NCI-H146 (cell line): ENCODE data around the gene ADGRG3.
"Not testable (repeated sequence)": the region's sequence is repeated elsewhere in the genome, so short reads cannot be mapped to it uniquely, and the experiment has no call there.

Source experiments
- DNase-seq: peaks from one replicate; lab custom pipeline; 2025; lab: John Stamatoyannopoulos, UW

The ADGRG3 gene

GRCh38 chr16:57663917-57664661 lies 4.0 kb upstream of the ADGRG3 start:
- DNase-seq, result no peak

- DNase-seq, result no peak
Measured at GRCh38 chr16:57664662-57665025, 3.5 kb upstream of the ADGRG3 start.

- DNase-seq, result no peak
Measured at GRCh38 chr16:57665541-57665940, 2.6 kb upstream of the ADGRG3 start.

GRCh38 chr16:57666353-57667047 lies 1.6 kb upstream of the ADGRG3 start:
- no peak for DNase-seq

GRCh38 chr16:57667048-57667525 lies 1.0 kb upstream of the ADGRG3 start:
- DNase-seq, result no peak

- no peak for DNase-seq
Measured at GRCh38 chr16:57667526-57668262, 412 bp upstream of the ADGRG3 start.

GRCh38 chr16:57668630-57669475 lies 747 bp downstream of the ADGRG3 start:
- no peak for DNase-seq

- no peak for DNase-seq
Measured at GRCh38 chr16:57669476-57670162, 1.5 kb downstream of the ADGRG3 start.

GRCh38 chr16:57670196-57670595 lies 2.1 kb downstream of the ADGRG3 start:
- DNase-seq, result no peak

- not testable (repeated sequence) for DNase-seq
Measured at GRCh38 chr16:57671451-57671850, 3.3 kb downstream of the ADGRG3 start.

- no peak for DNase-seq
Measured at GRCh38 chr16:57672416-57672815, 4.3 kb downstream of the ADGRG3 start.

GRCh38 chr16:57672824-57673223 lies 4.7 kb downstream of the ADGRG3 start:
- DNase-seq, result no peak

GRCh38 chr16:57675741-57676551 lies 7.8 kb downstream of the ADGRG3 start:
- DNase-seq, result no peak

GRCh38 chr16:57676553-57677085 lies 8.5 kb downstream of the ADGRG3 start:
- no peak for DNase-seq

- no peak for DNase-seq
Measured at GRCh38 chr16:57677622-57678369, 9.7 kb downstream of the ADGRG3 start.

- no peak for DNase-seq
Measured at GRCh38 chr16:57679016-57679415, 10.9 kb downstream of the ADGRG3 start.

- DNase-seq, result no peak
Measured at GRCh38 chr16:57679767-57680482, 11.8 kb downstream of the ADGRG3 start.

- DNase-seq, result no peak
Measured at GRCh38 chr16:57680842-57681375, 12.8 kb downstream of the ADGRG3 start.
